ENCODE data around the gene ATG4B.

- no peak for TF ChIP-seq FOXA1 (IDR thresholded peaks at IDR 0.05)
- no peak for TF ChIP-seq NFRKB (IDR thresholded peaks at IDR 0.05)
- no peak for TF ChIP-seq FOXK2 (IDR thresholded peaks at IDR 0.05)
- no peak for TF ChIP-seq SP1 (IDR thresholded peaks at IDR 0.05)
- no peak for TF ChIP-seq BHLHE40 (IDR thresholded peaks at IDR 0.05; ENCODE audit: borderline replicate concordance)
- TF ChIP-seq TARDBP (IDR thresholded peaks at IDR 0.05), result no peak
- TF ChIP-seq FOXM1 (IDR thresholded peaks at IDR 0.05; ENCODE audit: borderline replicate concordance), result no peak
- no peak for TF ChIP-seq LEF1 (IDR thresholded peaks at IDR 0.05; ENCODE audit: borderline replicate concordance)
- no peak for TF ChIP-seq SUZ12 (IDR thresholded peaks at IDR 0.05)
- TF ChIP-seq ELF4 (IDR thresholded peaks at IDR 0.05), result no peak
- no peak for TF ChIP-seq ARNT (IDR thresholded peaks at IDR 0.05)
Measured at GRCh38 chr2:241620419-241620769, 17.1 kb upstream of the ATG4B start.

Data from HEK293T (cell line).